Stimulated activated naive CD8-positive, alpha-beta T cell treated with anti-CD3 and anti-CD28 coated beads, Interleukin-15, Interleukin-2, amounts not matched to agents 100 ng/mL and 50 ng/mL, for 24 hours (primary cell): ENCODE measurements around the gene GRK5.

Experiments
- H3K27ac Mint-ChIP-seq: one replicate; pipeline ENCODE4 v1.8.0; 2021; ENCODE audit warnings: mild to moderate bottlenecking, mixed read lengths
- H3K27me3 Mint-ChIP-seq: one replicate; pipeline ENCODE4 v1.8.0; 2021; ENCODE audit warnings: mixed read lengths
- H3K36me3 Mint-ChIP-seq: one replicate; pipeline ENCODE4 v1.8.0; 2021; ENCODE audit warnings: low read depth, mixed read lengths
- H3K4me1 Mint-ChIP-seq: one replicate; pipeline ENCODE4 v1.8.0; 2021; ENCODE audit warnings: low read depth, mixed read lengths
- H3K4me3 Mint-ChIP-seq: one replicate; pipeline ENCODE4 v1.8.0; 2021; ENCODE audit warnings: mild to moderate bottlenecking, mixed read lengths
- H3K9me3 Mint-ChIP-seq: one replicate; pipeline ENCODE4 v1.8.0; 2021; ENCODE audit warnings: mixed read lengths

The GRK5 gene

GRCh38 chr10:119368581-119368980, 161.2 kb downstream of the GRK5 start:
- Mint-ChIP-seq H3K4me3 (no peak overlapping the region), H3K9me3 (no peaks in the 10 kb centered on the region)

GRCh38 chr10:119368991-119369869, 161.9 kb downstream of the GRK5 start:
- H3K27me3 Mint-ChIP-seq: no peaks in the 10 kb centered on the region
- peaks cover 36% of the 10 kb centered on the region for H3K4me1 Mint-ChIP-seq
- peak overlapping the region; percentile 16 for H3K4me3 Mint-ChIP-seq
- no peaks in the 10 kb centered on the region for H3K36me3 Mint-ChIP-seq
- peak overlapping the region; percentile 23 for H3K27ac Mint-ChIP-seq
- H3K9me3 Mint-ChIP-seq: no peaks in the 10 kb centered on the region

More at GRCh38 chr10:119368581-119368980, 161.2 kb downstream of the GRK5 start:
- H3K36me3 Mint-ChIP-seq: no peaks in the 10 kb centered on the region
- no peaks in the 10 kb centered on the region for H3K27me3 Mint-ChIP-seq
- peaks cover 32% of the 10 kb centered on the region for H3K4me1 Mint-ChIP-seq
- H3K27ac Mint-ChIP-seq: no peak overlapping the region

- Mint-ChIP-seq H3K4me3 (peak overlapping the region; percentile 25), H3K9me3 (no peaks in the 10 kb centered on the region), H3K27me3 (no peaks in the 10 kb centered on the region), H3K4me1 (peaks cover 36% of the 10 kb centered on the region), H3K27ac (peak overlapping the region; percentile 46), H3K36me3 (no peaks in the 10 kb centered on the region)
Measured at GRCh38 chr10:119370111-119370741, 162.9 kb downstream of the GRK5 start.

GRCh38 chr10:119370972-119371703, 163.8 kb downstream of the GRK5 start:
- Mint-ChIP-seq H3K27me3 (no peaks in the 10 kb centered on the region), H3K27ac (no peak overlapping the region), H3K36me3 (no peaks in the 10 kb centered on the region), H3K4me1 (peaks cover 39% of the 10 kb centered on the region), H3K4me3 (no peak overlapping the region), H3K9me3 (no peaks in the 10 kb centered on the region)

DNA sequence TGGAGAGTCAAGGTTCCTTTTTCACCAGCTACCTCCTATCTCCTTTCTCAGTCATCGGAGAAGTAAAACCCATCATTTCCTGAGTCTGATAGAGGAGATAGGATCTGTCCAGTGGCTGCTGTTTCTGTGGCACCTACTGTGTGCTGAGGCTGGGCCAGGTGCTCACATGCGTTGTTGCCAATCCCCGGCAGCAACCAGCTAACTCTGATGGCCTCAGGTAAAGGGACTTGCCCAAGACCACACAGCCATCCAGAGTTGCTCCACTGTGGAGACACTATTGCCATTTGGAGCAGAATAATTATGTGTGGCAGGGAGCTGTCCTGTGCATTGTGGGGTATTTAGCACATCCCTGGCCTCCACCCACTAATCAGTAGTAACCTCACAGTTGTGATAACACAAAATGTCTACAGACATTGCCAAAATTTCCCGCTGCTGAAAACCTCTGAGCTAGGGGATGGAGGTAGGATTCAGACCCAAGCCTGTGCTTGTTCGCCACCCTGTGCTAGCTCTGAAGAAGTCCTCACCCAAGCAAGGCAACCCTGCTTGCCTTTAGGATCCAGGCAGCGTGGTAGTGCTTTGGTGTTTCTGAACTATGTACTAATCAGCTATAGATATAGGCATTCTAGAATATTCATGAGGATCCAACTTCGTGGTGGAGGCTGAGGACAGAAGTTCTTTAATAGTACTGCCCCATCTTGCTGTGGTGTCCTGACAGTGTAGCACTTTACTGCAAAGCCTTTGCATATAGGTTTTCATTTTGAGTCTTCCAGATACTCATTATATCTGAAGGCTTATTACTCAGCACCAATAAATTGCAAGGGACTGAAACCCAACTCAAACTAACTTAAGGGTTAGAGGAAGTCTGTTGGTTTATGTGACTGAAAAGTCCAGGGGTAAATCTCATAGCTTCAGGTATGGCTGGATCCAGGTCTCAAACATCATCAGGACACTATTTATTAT, 164.6 kb downstream of the GRK5 start:
- Mint-ChIP-seq H3K36me3 (no peaks in the 10 kb centered on the region), H3K4me3 (no peak overlapping the region), H3K9me3 (no peaks in the 10 kb centered on the region), H3K27ac (no peak overlapping the region), H3K27me3 (no peaks in the 10 kb centered on the region), H3K4me1 (peaks cover 40% of the 10 kb centered on the region)

DNA sequence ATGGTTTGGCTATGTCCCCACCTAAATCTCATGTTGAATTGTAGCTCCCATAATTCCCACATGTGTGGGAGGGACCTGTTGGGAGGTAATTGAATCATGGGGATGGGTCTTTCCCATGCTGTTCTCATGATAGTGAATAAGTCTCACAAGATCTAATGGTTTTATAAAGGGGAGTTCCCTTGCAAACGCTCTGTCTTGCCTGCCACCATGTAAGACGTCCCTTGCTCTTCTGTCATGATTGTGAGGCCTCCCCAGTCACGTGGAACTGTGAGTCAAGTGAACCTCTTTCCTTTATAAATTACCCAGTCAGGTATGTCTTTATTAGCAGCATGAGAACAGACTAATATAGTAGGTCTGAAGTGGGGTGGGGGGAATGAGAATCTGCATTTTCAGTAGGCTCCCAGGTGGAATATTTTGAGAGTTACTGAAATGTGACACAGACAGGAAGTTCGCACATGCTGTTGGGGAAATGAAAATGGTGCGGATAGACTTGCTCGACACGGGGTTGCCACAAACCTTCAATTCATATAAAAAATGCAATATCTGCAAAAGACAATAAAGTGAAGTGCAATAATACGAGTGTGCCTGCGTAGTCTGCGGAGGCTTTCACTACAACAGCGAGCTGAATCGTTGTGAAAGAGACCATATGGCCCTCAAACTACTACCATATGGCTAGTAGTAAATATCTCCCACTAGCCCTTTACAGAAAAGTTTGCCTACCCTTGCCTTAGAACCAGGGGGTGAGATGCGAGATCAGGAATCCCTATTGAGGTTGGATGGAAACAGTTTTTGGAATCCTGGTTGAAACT, 166.1 kb downstream of the GRK5 start:
- Mint-ChIP-seq H3K4me1 (peaks cover 40% of the 10 kb centered on the region), H3K4me3 (no peak overlapping the region), H3K36me3 (no peaks in the 10 kb centered on the region), H3K9me3 (no peaks in the 10 kb centered on the region), H3K27ac (no peak overlapping the region), H3K27me3 (no peaks in the 10 kb centered on the region)

GRCh38 chr10:119374236-119374635, 166.9 kb downstream of the GRK5 start:
- no peaks in the 10 kb centered on the region for H3K27me3 Mint-ChIP-seq
- no peaks in the 10 kb centered on the region for H3K36me3 Mint-ChIP-seq
- peaks cover 40% of the 10 kb centered on the region for H3K4me1 Mint-ChIP-seq
- no peak overlapping the region for H3K4me3 Mint-ChIP-seq
- no peak overlapping the region for H3K27ac Mint-ChIP-seq
- H3K9me3 Mint-ChIP-seq: no peaks in the 10 kb centered on the region

- no peaks in the 10 kb centered on the region for H3K27me3 Mint-ChIP-seq
- no peaks in the 10 kb centered on the region for H3K9me3 Mint-ChIP-seq
- peaks cover 32% of the 10 kb centered on the region for H3K4me1 Mint-ChIP-seq
- peak overlapping the region; percentile 41 for H3K27ac Mint-ChIP-seq
- H3K36me3 Mint-ChIP-seq: peaks cover 5% of the 10 kb centered on the region
- H3K4me3 Mint-ChIP-seq: no peak overlapping the region
Measured at GRCh38 chr10:119375574-119376272, 168.4 kb downstream of the GRK5 start.

- Mint-ChIP-seq H3K36me3 (peaks cover 21% of the 10 kb centered on the region), H3K27me3 (no peaks in the 10 kb centered on the region), H3K27ac (no peak overlapping the region), H3K4me3 (no peak overlapping the region), H3K4me1 (peaks cover 24% of the 10 kb centered on the region), H3K9me3 (no peaks in the 10 kb centered on the region)
Measured at GRCh38 chr10:119377451-119377957, 170.1 kb downstream of the GRK5 start.

DNA sequence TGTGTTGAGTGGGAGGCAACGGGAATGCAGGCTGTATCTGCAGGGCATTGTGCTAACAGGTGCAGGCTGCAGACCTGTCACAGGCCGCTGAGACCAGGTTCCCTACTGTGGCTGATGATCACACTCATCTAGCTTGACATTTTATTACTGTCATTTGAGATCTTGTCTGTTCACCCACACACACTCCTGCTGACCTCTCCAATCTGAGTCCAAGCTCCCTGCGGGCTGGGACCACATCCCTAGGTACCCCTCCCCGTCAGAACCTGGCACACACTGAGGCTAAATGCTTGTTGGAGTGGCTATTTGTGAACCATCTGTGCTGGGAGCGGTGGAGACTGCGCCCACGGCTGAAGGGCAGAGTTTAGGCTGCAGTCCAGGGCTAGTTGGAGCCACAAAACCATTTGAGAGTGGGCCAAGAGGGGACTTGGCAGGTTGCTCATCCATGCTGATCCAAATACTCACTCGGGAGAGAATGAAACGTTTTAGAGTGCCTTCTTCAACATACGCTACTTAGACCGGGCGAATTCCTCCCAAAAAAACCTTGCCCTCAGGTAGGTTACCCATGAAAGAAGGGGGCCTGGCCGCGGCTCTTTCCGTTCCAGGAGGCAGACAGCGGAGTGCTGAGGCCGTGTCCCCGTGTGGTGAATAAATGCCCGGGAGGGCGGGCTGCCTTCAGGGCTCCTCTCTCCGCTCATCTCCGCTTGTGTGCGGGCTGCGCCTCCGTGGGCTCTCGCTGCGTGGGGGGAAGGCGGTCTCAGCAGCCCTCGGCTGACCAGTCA, 170.8 kb downstream of the GRK5 start:
- H3K27ac Mint-ChIP-seq: no peak overlapping the region
- H3K36me3 Mint-ChIP-seq: peaks cover 22% of the 10 kb centered on the region

GRCh38 chr10:119378737-119379067, 171.3 kb downstream of the GRK5 start:
- Mint-ChIP-seq H3K4me3 (no peak overlapping the region), H3K36me3 (peaks cover 22% of the 10 kb centered on the region), H3K27ac (no peak overlapping the region), H3K9me3 (no peaks in the 10 kb centered on the region), H3K4me1 (peaks cover 21% of the 10 kb centered on the region), H3K27me3 (no peaks in the 10 kb centered on the region)

More for the DNA sequence above, 170.8 kb downstream of the GRK5 start:
- Mint-ChIP-seq H3K4me1 (peaks cover 21% of the 10 kb centered on the region), H3K4me3 (no peak overlapping the region), H3K27me3 (no peaks in the 10 kb centered on the region), H3K9me3 (no peaks in the 10 kb centered on the region)

DNA sequence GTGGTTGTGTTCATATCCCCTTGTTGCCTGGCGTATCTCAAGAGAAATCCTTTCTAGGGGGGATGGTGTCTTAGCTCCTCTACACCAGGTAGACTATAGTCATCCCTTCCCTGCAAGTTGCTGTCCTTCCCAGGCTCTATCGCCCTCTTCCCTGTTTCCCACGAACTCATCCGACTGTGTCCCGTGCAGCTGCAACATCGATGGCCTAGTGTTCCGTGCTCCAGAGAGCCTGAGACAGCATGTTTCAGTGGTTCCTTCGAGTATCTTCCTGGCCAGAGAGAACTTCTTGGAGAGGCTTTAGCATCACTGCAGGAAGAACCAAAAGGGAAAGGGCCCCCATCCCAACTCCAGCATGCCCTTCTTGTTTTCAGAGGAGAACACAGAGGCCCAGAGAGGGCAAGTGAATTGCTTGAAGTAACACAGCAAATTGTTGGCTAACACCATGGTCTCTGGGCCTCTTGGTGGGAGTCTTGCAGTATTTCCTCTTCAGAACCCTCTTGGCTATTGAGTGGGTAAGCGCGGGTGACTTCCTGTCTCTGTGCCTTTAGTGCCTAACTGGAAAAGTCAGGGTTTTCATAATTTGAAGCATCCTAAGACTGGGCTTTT, 172.2 kb downstream of the GRK5 start:
- Mint-ChIP-seq H3K9me3 (no peaks in the 10 kb centered on the region), H3K27me3 (no peaks in the 10 kb centered on the region), H3K27ac (no peak overlapping the region), H3K4me1 (peaks cover 24% of the 10 kb centered on the region), H3K36me3 (peaks cover 27% of the 10 kb centered on the region), H3K4me3 (no peak overlapping the region)
